H4 (cell line): ENCODE measurements around the gene UGDH. TPM values are rescaled to one million over a fixed set of nuclear protein-coding genes. Genes with fewer than 3 reads are reported as not detected.

ENCODE experiments used
- DNase-seq: peaks from one replicate; pipeline ENCODE4 v3.0.0-alpha.2; 2015; ENCODE audit warnings: low spot score
- total RNA-seq: library from RNA; depleted of rRNA; stranded (reverse); fragments of >200 nt; shearing (Covaris generic); gene quantifications from 2 replicates; pipeline ENCODE4 v1.2.3, GENCODE V29; 2014; rRNA removed

The UGDH gene
- total RNA-seq, 1 experiment from 2014 or later: 170 TPM

GRCh38 chr4:39452860-39453587, 74.2 kb downstream of the UGDH start:
- DNase-seq: no peak

GRCh38 chr4:39452153-39452859, 74.9 kb downstream of the UGDH start:
- no peak for DNase-seq

DNA sequence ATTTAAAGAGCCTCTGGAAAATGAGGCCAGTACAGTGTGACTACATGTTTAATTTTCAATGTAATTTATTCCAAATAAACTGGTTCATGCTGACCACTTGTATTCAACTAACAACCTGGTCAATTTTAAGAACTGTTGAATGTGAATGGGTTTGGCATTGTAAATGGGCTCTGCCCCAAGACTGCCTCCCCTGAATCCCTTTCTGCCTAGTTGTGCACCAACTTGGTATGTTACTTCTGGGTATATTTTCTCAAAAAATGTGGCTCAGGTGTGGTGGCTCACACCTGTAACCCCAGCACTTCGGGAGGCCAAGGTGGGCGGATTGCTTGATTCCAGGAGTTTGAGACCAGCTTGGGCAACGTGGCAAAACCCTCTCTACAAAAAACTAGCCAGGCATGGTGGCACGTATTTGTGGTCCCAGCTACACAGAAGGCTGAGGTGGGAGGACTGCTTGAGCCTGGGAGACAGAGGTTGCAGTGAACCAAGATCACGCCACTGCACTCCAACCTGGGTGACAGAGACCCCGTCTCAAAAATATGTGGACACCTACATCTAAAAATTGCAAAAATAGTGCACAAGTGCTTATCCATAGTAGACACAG, 75.7 kb downstream of the UGDH start:
- DNase-seq: no peak

DNA sequence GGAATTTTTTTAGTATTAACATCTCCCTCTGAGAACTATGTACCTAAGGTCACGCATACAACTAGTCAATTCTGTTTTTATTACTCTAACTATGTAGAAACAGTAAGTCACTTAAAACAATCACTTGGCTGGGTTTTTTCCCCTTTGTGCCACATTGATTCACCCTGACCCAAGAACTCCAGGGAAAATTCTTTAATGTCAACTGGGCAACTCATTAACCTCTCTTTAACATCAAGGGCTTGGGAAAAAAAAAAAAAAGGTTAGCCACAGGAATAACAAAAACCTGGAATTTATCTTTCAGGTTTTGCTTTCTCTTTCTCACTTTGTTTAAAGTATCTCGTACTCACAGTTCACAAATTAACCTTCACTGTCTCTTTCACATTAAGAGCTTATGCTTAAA, 76.6 kb downstream of the UGDH start:
- no peak for DNase-seq

Other genes starting within 250 kb of the UGDH start
- 37.7 and 54.4 TPM in 2 replicates for gene RFC1, start 161.1 kb downstream of the UGDH start, total RNA-seq
- not detected in 2 replicates for gene KLB, start 120.5 kb downstream of the UGDH start, total RNA-seq
- gene RPL9, start 68.5 kb downstream of the UGDH start, total RNA-seq: 4,508 and 5,734 TPM in 2 replicates
- gene LIAS, start 68.4 kb downstream of the UGDH start, total RNA-seq: 13.6 and 16.6 TPM in 2 replicates
- gene SMIM14, start 111.4 kb upstream of the UGDH start, total RNA-seq: 64.1 and 73.3 TPM in 2 replicates
- gene UBE2K, start 170.7 kb upstream of the UGDH start, total RNA-seq: 16.8 and 25.7 TPM in 2 replicates